DND-41 (cell line): Measurements from ENCODE around the gene RBFOX2.

ENCODE experiments used
- EZH2 ChIP-seq: IDR thresholded peaks from 3 replicates; pipeline ENCODE4 v1.6.1; 2012; ENCODE audit warnings: borderline replicate concordance, low read depth, mild to moderate bottlenecking, moderate library complexity, low read length, inconsistent platforms; ENCODE audit not compliant: severe bottlenecking
- TF ChIP-seq, protein P1 (sequence below): IDR thresholded peaks from 2 replicates; pipeline ENCODE4 v1.5.1; 2012; ENCODE audit warnings: borderline replicate concordance, low read length, moderate library complexity, mild to moderate bottlenecking; ENCODE audit not compliant: poor library complexity, severe bottlenecking; ENCODE audit errors: extremely low read depth

DNA sequence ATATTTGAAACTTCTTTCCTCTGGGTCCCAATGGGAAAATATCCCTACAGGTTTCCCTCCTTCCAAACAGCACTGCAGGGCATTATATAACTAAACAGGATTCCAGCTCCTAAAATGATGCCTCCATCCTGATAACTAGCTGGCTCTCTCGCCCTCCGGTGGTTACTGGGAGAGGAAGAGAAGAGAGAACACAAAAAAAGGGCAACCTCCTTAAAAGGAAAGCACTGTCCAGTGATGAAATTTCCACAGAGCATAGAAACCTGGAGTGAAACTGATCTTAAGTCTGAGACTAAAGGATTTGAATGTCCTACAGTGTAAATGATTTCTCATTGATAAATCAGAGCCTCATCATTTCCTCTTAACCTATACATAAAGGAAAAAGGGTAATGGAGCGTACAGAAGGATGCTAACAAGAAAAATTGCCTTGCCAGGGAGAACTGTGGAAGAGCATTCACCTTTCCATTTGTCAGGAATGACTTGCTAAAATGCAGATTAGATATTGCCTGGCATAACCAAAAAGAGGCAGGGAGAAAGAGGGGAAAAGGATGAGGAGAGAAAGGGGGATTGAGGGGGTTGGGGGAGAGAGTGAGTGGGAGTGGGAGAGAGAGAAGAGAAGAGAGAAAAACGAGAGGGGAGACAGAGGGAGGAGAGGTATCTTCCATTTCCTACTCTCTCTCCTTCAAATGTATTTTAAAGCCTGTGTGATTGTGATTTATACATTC, 189.6 kb downstream of the RBFOX2 start:
- TF ChIP-seq, protein P1, sequence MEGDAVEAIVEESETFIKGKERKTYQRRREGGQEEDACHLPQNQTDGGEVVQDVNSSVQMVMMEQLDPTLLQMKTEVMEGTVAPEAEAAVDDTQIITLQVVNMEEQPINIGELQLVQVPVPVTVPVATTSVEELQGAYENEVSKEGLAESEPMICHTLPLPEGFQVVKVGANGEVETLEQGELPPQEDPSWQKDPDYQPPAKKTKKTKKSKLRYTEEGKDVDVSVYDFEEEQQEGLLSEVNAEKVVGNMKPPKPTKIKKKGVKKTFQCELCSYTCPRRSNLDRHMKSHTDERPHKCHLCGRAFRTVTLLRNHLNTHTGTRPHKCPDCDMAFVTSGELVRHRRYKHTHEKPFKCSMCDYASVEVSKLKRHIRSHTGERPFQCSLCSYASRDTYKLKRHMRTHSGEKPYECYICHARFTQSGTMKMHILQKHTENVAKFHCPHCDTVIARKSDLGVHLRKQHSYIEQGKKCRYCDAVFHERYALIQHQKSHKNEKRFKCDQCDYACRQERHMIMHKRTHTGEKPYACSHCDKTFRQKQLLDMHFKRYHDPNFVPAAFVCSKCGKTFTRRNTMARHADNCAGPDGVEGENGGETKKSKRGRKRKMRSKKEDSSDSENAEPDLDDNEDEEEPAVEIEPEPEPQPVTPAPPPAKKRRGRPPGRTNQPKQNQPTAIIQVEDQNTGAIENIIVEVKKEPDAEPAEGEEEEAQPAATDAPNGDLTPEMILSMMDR, result peak; percentile 59
- no peak for TF ChIP-seq EZH2
